Raji (cell line): ENCODE measurements around the gene INHBC.

Source experiments
- POLR2A ChIP-seq: IDR thresholded peaks from 2 replicates; pipeline ENCODE4 v1.6.1; 2011; ENCODE audit warnings: low read depth, low read length, control low read depth; ENCODE audit not compliant: insufficient read depth

Gene INHBC

DNA sequence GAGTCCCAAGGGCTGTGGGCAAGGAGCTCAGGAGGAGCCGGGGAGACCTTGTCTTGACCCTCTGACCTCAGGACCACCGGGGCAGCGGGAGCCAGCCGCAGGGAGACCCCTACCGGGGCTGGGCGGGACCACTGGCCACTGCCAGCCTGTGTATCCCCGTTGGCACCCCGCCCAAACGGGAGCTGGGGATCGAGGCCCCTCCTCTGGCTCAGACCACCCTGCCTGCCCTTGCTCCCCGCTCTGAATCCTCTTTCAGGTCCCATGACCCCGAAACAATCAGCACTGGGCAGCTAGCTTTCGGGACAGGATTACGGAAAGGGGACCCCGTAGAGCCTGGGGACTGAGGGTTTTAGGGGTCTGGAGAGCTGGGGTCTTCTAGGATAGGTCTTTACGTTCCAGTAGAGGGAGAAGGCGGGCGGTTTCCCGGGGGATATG is 26.3 kb downstream of the INHBC start:
- TF ChIP-seq POLR2A = no peak

- TF ChIP-seq POLR2A = no peak
Observed at GRCh38 chr12:57461276-57461916, 26.8 kb downstream of the INHBC start.

DNA sequence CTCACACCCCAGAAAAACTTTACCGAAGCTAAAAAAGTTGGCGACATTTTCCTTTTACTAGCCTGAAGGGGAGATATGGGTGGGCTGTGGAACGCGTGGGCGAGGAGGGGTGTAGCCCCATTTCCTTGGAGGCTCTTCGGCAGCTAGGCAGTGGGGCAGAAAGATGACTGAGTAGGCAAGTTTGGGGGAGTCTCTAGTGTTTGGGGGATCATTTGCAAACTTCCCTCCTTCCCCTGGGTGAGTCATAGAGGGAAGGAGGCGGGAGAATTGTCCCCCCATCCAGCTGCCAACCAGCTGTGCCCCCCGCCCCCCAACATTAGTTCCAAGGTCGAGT is 27.3 kb downstream of the INHBC start:
- TF ChIP-seq POLR2A = no peak

DNA sequence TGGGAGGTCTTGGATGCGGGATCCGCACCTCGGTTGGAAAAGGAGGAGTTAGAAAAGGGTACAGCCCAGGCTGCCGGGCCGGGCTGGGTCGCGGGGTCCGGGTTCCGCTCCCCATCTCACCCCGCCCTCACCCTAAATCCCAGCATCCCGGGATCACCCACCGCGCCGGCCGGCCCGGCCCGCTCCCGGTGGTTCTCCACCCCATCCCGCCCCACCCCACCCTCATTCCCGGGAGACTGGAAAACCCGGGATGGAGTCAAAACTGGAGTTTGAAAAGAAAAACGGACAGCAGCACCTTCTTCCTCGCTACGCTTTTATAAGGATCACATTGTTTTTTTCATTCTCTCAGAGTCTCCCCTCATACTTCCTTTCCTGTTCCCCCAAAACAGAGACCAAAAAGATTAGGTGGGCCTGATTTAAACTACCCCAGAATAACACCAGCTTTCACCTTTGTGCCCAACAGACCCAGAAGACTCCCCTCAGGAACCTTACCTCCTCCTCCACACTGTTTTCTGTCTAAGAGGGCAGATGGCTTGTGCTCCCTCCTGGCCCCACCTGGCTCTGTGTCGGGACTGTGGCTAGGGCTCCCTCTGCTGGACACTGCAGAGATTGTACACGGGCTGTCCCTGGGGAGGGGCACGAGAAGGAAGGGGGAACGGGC is 27.8 kb downstream of the INHBC start:
- TF ChIP-seq POLR2A = peak; percentile 66

DNA sequence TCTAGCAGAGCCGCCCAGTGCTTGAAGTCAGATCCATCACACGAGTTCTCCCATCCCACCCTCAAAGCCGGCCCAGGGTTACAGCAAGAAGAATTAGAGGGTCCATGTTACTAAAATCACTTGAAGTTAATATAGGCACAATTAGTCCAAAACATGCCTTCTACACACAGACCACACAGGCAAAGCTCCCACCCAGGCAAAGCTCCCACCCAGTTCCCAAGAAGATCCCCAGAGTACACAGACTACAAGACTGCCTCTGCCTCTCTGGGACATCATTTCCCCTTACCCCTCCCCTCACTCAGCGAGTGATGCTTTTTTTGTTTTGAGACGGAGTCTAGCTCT is 28.3 kb downstream of the INHBC start:
- no peak for TF ChIP-seq POLR2A

DNA sequence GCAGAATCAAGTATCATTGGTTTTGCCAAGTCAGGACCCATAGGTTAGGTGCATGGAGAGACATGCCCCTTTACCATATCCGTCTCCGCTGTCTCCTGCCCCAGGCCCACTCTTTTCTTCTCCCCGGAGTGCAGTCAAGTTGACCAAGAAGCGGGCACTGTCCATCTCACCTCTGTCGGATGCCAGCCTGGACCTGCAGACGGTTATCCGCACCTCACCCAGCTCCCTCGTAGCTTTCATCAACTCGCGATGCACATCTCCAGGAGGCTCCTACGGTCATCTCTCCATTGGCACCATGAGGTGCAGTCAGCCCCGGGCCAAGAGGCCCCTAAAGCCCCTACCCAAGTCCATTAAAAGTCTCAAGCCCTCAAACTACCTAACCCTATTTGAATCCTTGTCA is 30.0 kb downstream of the INHBC start:
- no peak for TF ChIP-seq POLR2A

DNA sequence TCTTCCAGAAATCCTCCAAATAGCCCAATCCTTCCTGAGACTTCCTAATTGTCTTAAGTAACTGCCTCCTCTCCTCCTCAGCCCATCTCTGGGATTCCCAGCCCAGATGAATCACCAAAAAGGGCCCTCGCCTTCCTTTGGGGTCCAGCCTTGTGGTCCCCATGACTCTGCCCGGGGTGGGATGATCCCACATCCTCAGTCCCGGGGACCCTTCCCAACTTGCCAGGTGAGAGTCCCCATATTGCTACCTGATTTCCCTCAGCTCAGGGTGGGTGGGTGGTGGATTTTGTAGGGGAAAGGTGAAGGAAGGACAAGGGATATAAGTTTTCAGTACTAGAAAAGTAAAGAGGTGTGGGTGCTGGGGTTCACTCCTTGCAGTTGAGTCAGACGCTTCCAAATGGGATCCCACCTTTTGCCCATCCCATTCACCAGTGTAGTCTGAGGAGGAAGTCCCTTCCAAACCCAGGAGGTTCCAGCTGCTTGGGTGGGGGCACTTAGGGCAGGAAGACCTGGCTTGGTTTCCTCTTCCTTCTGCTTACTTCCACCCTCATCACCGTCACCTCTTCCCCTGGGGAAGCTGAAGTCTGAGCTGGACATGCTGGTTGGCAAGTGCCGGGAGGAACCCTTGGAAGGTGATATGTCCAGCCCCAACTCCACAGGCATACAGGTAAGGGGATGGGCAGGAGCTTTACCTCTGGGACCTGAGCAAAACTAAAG is 30.6 kb downstream of the INHBC start:
- no peak for TF ChIP-seq POLR2A

DNA sequence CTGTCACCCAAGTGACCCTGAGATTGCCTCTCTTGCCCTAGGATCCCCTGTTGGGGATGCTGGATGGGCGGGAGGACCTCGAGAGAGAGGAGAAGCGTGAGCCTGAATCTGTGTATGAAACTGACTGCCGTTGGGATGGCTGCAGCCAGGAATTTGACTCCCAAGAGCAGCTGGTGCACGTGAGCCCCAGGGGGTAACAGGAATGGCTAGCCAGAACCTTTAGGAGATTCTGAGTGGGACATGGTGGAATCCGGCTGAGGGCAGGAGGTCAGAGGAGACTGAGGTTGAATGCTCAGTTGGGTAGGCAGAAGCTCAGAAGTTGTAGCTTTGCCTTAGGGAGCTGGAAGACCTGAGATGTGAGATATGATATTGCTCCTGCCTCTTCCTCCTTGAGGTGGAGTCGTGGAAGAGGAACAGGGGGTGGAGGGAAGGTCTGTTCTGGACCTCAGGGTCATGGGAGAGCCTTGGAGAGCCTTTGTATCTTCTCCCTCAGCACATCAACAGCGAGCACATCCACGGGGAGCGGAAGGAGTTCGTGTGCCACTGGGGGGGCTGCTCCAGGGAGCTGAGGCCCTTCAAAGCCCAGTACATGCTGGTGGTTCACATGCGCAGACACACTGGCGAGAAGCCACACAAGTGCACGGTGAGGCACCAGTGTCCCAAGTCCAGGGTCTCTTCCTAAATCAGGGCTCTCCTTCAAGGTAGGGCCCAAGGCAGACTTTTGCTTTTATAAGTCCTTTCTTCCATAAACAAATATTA is 31.3 kb downstream of the INHBC start:
- no peak for TF ChIP-seq POLR2A

GRCh38 chr12:57467212-57467874 is 32.8 kb downstream of the INHBC start:
- TF ChIP-seq POLR2A = no peak

DNA sequence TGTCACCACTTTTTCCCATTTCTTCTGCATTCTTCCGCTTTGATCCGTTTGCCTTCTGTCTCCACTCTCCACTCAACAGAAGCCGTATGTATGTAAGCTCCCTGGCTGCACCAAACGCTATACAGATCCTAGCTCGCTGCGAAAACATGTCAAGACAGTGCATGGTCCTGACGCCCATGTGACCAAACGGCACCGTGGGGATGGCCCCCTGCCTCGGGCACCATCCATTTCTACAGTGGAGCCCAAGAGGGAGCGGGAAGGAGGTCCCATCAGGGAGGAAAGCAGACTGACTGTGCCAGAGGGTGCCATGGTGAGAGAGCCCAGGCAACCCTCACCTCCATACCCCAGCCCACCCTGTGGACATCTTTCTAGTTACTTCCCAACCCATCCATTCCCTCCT is 33.3 kb downstream of the INHBC start:
- TF ChIP-seq POLR2A = no peak

DNA sequence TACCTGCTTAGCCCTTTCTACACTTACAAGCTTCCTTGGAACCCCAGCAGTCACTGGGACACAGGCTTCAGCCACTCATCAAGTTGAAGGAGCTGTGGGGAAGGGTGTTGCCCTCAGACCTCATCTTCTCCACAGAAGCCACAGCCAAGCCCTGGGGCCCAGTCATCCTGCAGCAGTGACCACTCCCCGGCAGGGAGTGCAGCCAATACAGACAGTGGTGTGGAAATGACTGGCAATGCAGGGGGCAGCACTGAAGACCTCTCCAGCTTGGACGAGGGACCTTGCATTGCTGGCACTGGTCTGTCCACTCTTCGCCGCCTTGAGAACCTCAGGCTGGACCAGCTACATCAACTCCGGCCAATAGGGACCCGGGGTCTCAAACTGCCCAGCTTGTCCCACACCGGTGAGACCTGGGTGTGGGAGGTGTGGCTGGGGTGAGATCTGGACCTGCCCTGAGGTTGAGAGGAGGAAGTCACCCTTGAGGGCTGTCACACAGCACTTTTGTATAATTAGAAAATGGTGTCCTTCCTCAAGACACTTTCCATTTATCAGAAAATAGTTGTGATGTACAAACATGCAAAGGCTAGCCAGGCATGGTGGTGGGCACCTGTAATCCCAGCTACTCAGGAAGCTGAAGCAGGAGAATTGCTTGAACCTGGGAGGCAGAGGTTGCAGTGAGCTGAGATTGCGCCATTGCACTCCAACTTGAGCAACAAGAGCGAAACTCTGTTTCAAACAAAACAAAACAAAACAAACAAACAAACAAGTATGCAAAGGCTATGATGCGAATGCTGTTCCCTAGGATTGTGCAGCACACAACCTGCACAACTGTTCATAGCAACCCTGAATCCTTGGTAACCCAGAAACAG is 34.9 kb downstream of the INHBC start:
- TF ChIP-seq POLR2A = no peak

DNA sequence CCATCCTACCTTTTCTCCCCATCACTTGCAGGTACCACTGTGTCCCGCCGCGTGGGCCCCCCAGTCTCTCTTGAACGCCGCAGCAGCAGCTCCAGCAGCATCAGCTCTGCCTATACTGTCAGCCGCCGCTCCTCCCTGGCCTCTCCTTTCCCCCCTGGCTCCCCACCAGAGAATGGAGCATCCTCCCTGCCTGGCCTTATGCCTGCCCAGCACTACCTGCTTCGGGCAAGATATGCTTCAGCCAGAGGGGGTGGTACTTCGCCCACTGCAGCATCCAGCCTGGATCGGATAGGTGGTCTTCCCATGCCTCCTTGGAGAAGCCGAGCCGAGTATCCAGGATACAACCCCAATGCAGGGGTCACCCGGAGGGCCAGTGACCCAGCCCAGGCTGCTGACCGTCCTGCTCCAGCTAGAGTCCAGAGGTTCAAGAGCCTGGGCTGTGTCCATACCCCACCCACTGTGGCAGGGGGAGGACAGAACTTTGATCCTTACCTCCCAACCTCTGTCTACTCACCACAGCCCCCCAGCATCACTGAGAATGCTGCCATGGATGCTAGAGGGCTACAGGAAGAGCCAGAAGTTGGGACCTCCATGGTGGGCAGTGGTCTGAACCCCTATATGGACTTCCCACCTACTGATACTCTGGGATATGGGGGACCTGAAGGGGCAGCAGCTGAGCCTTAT is 35.8 kb downstream of the INHBC start:
- no peak for TF ChIP-seq POLR2A

GRCh38 chr12:57470970-57471656 is 36.5 kb downstream of the INHBC start:
- TF ChIP-seq POLR2A = no peak
